Lung microvascular endothelial cell (primary cell): ENCODE results near the gene TMEM14A. TPM values are rescaled to one million over a fixed set of nuclear protein-coding genes. Genes with fewer than 3 reads are reported as not detected.
"Not testable (repeated sequence)": the region's sequence is repeated elsewhere in the genome, so short reads cannot be mapped to it uniquely, and the experiment has no call there.

ENCODE experiments used
- DNase-seq, 2 donors: peaks; one replicate each; pipeline versions ENCODE4 v3.0.0 to v3.0.0-alpha.2; 2010; ENCODE audit warnings: low read depth in 2 of 2
- total RNA-seq: library from RNA; depleted of rRNA; stranded (reverse); fragments of >200 nt; gene quantifications from 2 replicates; pipeline ENCODE4 v1.2.1, GENCODE V29; 2014

The TMEM14A gene
- total RNA-seq, 1 donor from 2014 or later: 6.2 TPM

DNA sequence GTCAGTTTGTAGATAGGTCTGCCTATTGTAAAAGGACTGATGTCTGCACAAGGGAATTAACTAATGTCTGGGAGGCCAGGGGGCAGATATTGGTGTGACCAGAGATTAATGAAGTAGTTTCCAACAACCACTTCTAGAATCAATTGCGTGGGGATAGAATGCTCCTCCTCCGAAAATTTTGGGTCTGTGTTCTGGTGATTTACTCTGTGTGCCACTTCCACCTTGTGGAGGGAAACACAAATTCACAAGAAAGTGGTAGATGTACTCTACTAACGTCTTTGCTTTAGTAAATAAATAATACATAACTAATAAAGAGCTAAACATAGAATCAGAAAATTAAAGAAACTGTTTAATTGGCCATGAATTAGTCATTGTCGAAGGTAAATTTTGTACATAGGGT lies 25.5 kb downstream of the TMEM14A start:
- no peak for DNase-seq

DNA sequence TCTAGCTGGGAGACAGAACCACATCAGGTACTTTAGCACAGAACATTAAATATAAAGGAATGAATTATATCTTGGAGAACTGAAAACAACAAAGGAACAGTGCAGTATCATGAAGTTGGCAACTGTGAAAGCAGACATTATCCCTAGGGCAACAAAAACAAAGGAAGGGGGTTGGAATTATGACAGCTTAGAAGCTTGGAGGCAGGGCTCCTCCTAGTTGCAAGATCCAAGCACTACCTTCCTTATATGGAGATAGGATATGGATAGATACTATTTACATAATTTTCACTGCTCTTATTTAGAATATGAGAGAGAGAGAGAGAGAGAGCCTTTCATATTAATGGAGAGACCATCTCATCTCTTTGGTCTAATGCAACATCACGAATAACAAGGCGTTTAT lies 27.0 kb downstream of the TMEM14A start:
- DNase-seq: peak in 1 of 2 donors; percentile 44

GRCh38 chr6:52704060-52704459 lies 33.1 kb downstream of the TMEM14A start:
- DNase-seq: no peak

DNA sequence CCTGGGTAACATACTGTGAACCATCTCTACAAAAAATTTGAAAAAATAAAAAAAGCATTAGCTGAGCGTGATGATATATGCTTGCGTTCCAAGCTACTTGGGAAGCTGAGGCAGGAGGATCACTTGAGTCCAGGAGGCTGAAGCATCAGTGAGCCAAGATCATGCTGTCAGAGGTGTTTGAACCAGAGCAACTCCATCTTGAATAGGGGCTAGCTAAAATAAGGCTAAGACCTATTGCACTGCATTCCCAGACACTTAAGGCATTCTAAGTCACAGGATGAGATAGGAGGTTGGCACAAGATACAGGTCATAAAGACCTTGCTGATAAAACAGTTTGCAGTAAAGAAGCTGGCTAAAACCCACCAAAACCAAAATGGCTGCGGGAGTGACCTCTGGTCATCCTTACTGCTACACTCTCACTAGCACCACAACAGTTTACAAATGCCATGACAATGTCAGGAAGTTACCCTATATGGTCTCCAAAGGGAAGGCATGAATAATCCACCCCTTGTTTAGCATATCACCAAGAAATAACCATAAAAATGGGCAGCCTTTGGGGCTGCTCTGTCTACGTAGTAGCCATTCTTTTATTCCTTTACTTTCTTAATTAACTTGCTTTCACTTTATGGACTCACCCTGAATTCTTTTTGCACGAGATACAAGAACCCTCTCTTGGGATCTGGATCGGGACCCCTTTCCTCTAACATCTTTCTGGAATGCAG lies 34.0 kb downstream of the TMEM14A start:
- DNase-seq: not testable (repeated sequence)

GRCh38 chr6:52706001-52706400 lies 35.1 kb downstream of the TMEM14A start:
- no peak for DNase-seq

DNA sequence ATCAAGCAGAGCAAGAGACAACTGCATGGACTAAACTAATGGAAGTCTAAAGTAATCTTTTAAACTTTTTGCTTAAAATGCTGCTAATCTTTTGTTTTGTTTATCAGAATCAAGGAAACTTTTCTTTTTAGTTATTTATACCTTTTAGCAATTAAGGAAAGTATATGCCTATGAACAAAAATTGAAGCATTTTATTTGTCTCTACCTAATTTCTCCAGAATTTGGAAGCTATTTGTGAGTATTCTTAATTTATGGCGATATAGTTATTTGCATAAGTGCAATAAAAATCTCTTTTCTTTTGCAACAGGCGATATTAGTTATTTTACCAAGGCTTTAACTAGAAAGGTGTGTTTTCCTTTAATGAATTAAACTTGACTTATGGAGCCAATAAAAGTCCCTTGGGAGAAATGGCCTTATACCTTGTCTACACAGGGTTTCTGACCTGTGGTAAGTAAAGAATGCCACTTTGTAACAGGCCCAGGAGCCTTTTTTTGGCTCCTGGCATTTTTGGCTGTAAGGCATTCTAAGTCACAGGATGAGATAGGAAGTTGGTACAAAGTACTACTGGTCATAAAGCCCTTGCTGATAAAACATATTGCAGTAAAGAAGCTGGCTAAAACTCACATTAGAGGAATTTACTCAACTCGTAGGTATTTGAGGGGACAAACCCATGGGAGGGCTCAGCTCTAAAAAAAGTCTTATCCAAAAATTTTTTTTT lies 37.2 kb downstream of the TMEM14A start:
- DNase-seq: no peak

- peak in 1 of 2 donors; percentile 39 for DNase-seq
These were observed 41.2 kb downstream of the TMEM14A start for GRCh38 chr6:52712136-52712535.

DNA sequence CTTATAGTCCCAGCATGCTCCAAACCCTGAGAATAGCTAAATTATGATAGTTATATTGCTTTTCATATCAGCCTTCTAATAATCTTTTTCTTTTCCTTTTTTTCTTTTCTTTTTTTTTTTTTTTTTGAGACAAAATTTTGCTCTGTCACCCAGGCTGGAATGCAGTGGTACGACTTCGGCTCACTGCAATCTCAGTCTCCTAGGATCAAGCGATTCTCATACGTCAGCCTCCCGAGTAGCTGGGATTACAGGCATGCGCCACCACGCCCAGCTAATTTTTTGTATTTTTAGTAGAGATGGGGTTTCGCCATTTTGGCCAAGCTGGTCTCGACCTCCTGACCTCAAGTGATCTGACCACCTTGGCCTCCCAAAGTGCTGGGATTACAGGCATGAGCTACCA lies 43.8 kb downstream of the TMEM14A start:
- DNase-seq: not testable (repeated sequence)

DNA sequence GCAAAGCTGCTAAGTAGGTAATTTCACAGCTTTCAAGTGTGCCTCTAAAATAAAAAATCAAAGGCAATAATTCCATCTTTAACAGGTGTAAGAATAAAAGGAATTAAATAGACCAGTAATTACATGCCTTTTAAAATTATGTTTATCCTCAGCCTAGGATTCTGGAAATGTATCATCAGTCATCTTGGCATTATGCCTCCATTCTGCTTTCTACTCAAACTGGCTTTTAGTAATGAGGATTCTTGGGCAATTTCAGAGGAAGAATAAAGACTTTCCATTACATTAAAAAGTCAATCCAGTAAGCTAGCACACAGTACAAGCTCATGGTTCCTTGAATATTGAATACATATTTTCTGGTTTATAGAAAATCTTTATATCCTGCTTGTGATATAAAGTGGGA lies 47.6 kb downstream of the TMEM14A start:
- no peak for DNase-seq

DNA sequence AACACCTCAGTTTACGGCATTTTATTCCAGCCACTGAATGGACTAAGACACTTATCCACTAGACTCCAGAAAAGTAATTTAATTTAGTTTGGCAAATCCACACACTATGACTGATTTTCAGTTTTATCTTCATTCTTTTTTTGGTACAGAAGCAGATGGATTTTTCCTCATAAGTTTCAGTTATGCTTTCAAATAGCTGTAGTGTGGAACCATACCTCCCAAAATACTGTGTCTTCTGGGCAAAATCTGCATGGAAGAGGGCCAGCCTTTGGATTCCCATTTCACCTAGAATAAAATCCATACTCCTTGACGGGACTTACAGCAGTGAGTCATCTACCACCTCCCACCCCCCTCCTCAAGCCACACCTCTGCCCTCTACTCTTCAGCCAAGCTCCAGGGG lies 49.4 kb downstream of the TMEM14A start:
- no peak for DNase-seq

DNA sequence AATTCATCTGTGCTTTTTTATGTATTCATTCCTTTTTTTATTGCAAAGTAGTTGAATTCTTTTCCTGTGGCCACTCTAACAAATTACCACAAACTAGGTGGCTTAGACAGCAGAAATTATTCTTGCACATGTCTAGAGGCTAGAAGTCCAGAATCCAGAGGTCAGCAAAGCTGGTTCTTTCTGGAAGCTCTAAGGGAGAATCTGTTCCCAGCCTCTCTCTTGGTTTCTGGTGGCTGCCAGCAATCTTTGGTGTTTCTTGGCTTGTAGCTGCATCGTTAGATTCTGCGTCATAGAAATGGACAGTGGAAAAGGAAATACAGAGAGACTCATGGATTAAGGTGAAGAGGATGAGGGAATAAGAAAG lies 53.1 kb downstream of the TMEM14A start:
- DNase-seq: no peak

GRCh38 chr6:52724406-52725121 lies 53.7 kb downstream of the TMEM14A start:
- peak; percentile 59 to 73 for DNase-seq

DNA sequence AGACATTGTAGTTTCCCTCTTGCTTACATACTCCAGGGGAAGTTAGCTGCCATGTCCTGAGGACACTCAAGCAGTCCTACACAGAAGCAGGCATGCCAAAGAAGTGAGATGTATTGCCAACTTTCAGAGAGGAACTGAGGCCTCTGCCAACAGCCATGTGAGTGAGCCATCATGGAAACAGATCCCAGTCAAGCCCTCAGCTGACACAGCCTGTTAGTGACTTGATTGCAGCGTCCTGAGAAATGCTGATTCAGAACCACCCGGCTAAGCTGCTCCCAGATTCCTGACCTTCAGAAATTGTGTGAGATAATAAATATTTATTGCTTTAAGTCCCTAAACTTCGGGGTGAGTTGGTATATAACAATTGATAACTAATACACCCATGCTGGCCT lies 54.2 kb downstream of the TMEM14A start:
- DNase-seq: peak in 1 of 2 donors; percentile 3

GRCh38 chr6:52725535-52726192 lies 54.8 kb downstream of the TMEM14A start:
- DNase-seq: no peak

GRCh38 chr6:52726193-52726542 lies 55.3 kb downstream of the TMEM14A start:
- DNase-seq: no peak

- DNase-seq: no peak
These were observed 56.0 kb downstream of the TMEM14A start for GRCh38 chr6:52726741-52727535.

- DNase-seq: no peak
These were observed 57.0 kb downstream of the TMEM14A start for GRCh38 chr6:52727908-52728307.

GRCh38 chr6:52728394-52728793 lies 57.5 kb downstream of the TMEM14A start:
- DNase-seq: no peak

GRCh38 chr6:52729576-52729975 lies 58.7 kb downstream of the TMEM14A start:
- DNase-seq: no peak

DNA sequence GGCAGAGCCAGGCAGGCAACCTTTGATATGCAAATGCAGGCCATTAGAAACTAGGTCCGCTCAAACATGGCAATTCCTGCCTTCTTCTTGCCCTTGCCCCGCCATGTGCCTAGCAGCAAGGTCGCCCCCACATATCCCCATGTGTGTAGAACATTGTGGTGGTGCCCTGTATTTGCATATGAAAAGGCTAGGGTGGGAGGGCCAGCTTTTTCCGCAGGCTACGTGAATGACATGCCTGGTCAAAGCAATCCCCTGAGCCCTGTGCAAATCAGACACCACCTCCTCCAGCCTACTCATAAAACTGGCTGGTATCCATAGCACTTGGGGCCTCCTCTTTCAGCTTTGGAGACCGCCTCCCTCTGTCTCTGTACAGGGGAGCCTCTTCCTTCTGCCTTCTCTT lies 60.8 kb downstream of the TMEM14A start:
- no peak for DNase-seq

DNA sequence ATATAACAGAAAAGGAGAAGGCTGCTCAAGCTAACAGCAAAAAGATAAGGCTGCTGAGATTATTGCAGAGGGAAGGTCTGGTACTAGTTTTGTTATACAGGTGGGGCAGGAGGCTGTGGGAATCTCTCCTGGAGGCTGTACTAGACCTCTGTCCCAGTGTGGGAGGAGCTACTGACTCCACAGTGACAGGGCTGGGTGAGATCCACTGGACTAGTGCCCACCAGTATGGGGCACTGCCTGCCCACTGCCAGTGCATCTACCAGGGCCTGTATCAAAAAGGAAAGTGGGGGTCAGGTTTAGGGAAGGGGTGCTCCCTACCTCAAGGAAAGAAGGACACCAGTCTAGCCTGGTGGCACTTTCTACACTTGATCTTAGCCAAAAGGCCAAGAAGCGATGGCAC lies 62.3 kb downstream of the TMEM14A start:
- no peak for DNase-seq
